Breast epithelium (tissue), 4 donors: Measurements from ENCODE around the gene LMO1. TPM values are rescaled to one million over a fixed set of nuclear protein-coding genes. Genes with fewer than 3 reads are reported as not detected.

Experiments
- DNase-seq, 2 donors: peaks; one replicate each; pipeline ENCODE4 v3.0.0-alpha.2; 2019; ENCODE audit warnings: low spot score in 2 of 2
- H3K27ac ChIP-seq, 2 donors: fragments of 200-600 bp; sonication (generic) in 1 of 2; one replicate each; pipeline ENCODE4 v1.5.1; 2016 to 2019; ENCODE audit warnings: mild to moderate bottlenecking in 1 of 2
- H3K27me3 ChIP-seq, 2 donors: fragments of 200-600 bp; sonication (generic) in 1 of 2; one replicate each; pipeline versions ENCODE4 v1.5.1 to v1.6.0; 2017 to 2019; ENCODE audit warnings: control low read depth in 1 of 2, mild to moderate bottlenecking in 1 of 2
- H3K36me3 ChIP-seq: fragments of 200-600 bp; one replicate; pipeline ENCODE4 v1.5.1; 2019
- H3K4me1 ChIP-seq, 2 donors: fragments of 200-600 bp; sonication (generic); one replicate each; pipeline ENCODE4 v1.5.1; 2016 to 2019; ENCODE audit warnings: control low read depth in 1 of 2
- H3K4me3 ChIP-seq, 3 donors: fragments of 200-600 bp; sonication (generic); 1 replicate in 2 of 3; 2 replicates in 1 of 3; pipeline ENCODE4 v1.5.1; 2016 to 2019; ENCODE audit warnings: mild to moderate bottlenecking in 3 of 3, moderate library complexity in 2 of 3
- H3K9me3 ChIP-seq, 2 donors: fragments of 200-600 bp; sonication (generic) in 1 of 2; one replicate each; pipeline ENCODE4 v1.5.1; 2016 to 2019; ENCODE audit warnings: control low read depth in 1 of 2
- POLR2A ChIP-seq: fragments of 450-650 bp; IDR thresholded peaks from one replicate; pipeline ENCODE4 v1.6.1; 2016; ENCODE audit warnings: antibody characterized with exemption, mild to moderate bottlenecking, moderate library complexity
- POLR2AphosphoS5 ChIP-seq, 3 donors: sonication (generic); formaldehyde crosslinking; IDR thresholded peaks; one replicate each; pipeline ENCODE4 v1.6.1; 2017; ENCODE audit warnings: antibody characterized with exemption in 3 of 3
- intact Hi-C: fragments of 100-400 bp; cut with DNase I; formaldehyde crosslinking; loops from one replicate; pipeline ENCODE4 v1.15.1; 2023; ENCODE audit warnings: low total_unique reads
- total RNA-seq, 3 donors: library from RNA; depleted of rRNA; stranded (reverse); fragments of >200 nt; gene quantifications; one replicate each; pipeline ENCODE4 v1.1.0, GENCODE V29; 2016
- TF ChIP-seq, protein P1 (sequence below), 3 donors: fragments of 450-650 bp; IDR thresholded peaks; one replicate each; pipeline ENCODE4 v1.5.1; 2016 to 2017; ENCODE audit warnings: antibody characterized with exemption in 3 of 3, mild to moderate bottlenecking in 3 of 3, moderate library complexity in 3 of 3

LMO1 gene
- total RNA-seq, 3 donors from 2014 or later, result not detected

DNA sequence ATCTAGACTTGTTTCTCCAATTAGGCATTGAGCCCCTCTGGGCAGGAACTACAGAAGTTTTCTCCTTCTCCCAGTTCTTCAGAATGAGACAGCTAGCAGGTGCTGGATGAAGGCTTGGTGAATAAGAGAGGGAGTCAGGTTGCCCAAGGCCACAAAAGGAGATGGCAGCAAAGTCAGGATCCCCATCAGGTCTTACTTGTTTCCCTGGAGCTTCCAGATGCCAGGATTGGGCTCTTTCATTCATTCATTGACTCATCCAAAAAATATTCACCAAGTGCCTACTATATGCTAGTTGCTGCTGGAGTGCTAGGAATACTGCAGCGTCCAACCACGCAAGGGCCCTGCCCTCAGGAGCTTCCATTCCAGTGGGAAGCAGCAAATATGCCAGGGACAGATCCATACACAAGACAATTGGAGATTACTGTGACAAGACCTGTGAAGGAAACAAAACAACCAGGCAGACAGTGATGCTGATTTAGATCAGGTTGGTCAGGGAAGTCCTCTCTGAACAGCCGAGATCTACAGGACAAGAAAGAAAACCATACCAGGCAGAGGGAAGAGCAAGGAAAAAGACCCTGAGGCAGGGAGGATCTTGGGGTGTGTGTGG lies 24.6 kb upstream of the LMO1 start:
- no peak for TF ChIP-seq POLR2AphosphoS5 (IDR thresholded peaks at IDR 0.05)
- TF ChIP-seq POLR2A, result no peak
- TF ChIP-seq, protein P1, sequence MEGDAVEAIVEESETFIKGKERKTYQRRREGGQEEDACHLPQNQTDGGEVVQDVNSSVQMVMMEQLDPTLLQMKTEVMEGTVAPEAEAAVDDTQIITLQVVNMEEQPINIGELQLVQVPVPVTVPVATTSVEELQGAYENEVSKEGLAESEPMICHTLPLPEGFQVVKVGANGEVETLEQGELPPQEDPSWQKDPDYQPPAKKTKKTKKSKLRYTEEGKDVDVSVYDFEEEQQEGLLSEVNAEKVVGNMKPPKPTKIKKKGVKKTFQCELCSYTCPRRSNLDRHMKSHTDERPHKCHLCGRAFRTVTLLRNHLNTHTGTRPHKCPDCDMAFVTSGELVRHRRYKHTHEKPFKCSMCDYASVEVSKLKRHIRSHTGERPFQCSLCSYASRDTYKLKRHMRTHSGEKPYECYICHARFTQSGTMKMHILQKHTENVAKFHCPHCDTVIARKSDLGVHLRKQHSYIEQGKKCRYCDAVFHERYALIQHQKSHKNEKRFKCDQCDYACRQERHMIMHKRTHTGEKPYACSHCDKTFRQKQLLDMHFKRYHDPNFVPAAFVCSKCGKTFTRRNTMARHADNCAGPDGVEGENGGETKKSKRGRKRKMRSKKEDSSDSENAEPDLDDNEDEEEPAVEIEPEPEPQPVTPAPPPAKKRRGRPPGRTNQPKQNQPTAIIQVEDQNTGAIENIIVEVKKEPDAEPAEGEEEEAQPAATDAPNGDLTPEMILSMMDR (IDR thresholded peaks at IDR 0.05), result no peak
- no peaks in the 10 kb centered on the region for H3K36me3 ChIP-seq
- H3K9me3 ChIP-seq, result no peaks in the 10 kb centered on the region
- no peaks in the 10 kb centered on the region for H3K27me3 ChIP-seq
- H3K4me1 ChIP-seq, result no peaks in the 10 kb centered on the region
- H3K27ac ChIP-seq, result no peak overlapping the region
- H3K4me3 ChIP-seq, result no peak overlapping the region
- DNase-seq, result no peak
- intact Hi-C loops, result no loop called here

DNA sequence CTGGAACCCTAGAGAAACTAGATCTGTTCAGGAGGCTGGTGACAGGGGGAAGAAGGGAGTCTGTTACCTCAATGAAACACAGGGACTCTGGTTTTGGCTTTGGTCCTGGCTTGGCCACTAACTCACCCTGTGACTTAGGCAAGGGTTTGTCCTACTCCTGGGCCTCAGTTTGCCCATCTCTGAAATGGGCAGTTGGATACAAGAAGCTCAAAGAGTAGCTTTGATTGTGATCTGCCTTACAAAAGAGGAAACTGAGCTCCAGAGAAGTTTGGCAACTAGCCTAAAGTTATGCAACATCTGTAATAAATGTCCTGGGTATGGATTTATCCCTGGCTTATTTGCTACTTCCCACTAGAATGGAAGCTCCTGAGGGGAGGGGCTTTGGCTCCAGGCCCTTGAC lies 24.0 kb upstream of the LMO1 start:
- no peaks in the 10 kb centered on the region for H3K27me3 ChIP-seq
- no peaks in the 10 kb centered on the region for H3K4me1 ChIP-seq
- TF ChIP-seq, protein P1 (IDR thresholded peaks at IDR 0.05), result no peak
- no peak for TF ChIP-seq POLR2AphosphoS5 (IDR thresholded peaks at IDR 0.05)
- H3K36me3 ChIP-seq, result no peaks in the 10 kb centered on the region
- DNase-seq, result no peak
- no peaks in the 10 kb centered on the region for H3K9me3 ChIP-seq
- no peak overlapping the region for H3K4me3 ChIP-seq
- no peak overlapping the region for H3K27ac ChIP-seq
- intact Hi-C loops, result no loop called here

DNA sequence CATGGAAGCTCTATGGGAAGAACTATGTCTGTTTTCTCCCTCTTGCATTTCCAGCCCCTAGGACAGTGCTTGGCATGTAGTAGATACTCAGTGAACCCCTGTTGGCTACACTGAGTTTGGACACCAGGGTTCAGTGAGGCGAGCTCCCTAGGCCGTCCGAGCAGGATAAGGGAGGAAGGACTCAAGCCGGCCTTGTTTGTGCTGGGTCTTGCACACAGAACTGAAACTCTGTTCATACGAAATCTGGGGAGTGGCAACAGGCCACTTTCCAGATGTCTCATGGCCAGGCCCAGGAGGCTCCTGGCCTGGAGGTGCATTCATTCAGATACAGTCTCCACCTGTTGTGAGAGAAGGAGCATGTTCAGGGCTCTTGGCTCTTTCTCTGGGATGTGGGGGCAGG lies 23.6 kb upstream of the LMO1 start:
- intact Hi-C loops, result no loop called here
- no peak for DNase-seq

DNA sequence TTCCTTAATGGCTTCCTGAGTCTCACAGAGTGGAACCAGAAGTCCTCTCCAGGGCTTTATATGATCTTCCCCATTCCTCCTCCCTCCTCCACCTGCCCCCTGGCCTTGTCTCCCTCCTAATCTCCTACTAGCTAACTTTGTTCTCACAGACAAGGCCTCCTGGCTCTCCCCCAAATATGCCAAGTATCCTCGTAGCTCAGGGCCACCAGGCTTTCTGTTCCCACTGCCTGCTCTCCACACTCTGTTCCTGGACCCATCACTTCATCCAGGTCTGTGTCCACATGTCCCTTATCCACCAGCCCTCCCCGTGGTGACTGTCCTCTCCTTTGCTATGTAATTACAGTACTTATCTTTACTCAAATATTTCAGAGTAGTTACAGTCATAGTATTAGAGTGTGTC lies 23.2 kb upstream of the LMO1 start:
- DNase-seq, result no peak
- Histone ChIP-seq H3K36me3 (no peaks in the 10 kb centered on the region), H3K9me3 (no peaks in the 10 kb centered on the region), H3K27me3 (no peaks in the 10 kb centered on the region), H3K27ac (no peak overlapping the region), H3K4me3 (no peak overlapping the region), H3K4me1 (no peaks in the 10 kb centered on the region)
- no peak for TF ChIP-seq POLR2A
- TF ChIP-seq, protein P1 (IDR thresholded peaks at IDR 0.05), result no peak
- no peak for TF ChIP-seq POLR2AphosphoS5 (IDR thresholded peaks at IDR 0.05)
- intact Hi-C loops, result no loop called here

More for the DNA sequence above, 23.6 kb upstream of the LMO1 start:
- H3K36me3 ChIP-seq, result no peaks in the 10 kb centered on the region
- H3K4me1 ChIP-seq, result no peaks in the 10 kb centered on the region
- H3K9me3 ChIP-seq, result no peaks in the 10 kb centered on the region
- H3K27ac ChIP-seq, result no peak overlapping the region
- no peak for TF ChIP-seq POLR2A
- H3K27me3 ChIP-seq, result no peaks in the 10 kb centered on the region
- H3K4me3 ChIP-seq, result no peak overlapping the region

DNA sequence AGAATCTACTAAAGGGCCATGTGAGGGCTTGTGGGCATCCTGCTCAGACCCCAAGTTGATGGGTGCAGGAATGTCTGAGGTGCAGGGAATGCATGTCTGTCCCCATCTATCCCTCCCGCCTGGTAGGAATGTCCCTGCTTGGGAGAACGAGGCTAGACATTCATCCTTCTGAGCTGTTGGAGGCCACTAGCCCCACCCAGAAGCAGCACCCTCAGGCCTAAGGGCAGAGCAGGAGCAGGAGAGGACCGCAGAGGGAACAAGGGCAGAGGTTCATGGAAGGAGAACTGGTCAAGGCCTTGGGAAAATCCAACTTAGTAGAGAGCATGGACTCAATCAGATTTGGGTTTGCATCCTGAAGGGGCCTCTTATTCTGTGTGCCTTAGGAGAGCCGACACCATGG lies 22.1 kb upstream of the LMO1 start:
- Histone ChIP-seq H3K27me3 (no peaks in the 10 kb centered on the region), H3K4me3 (no peak overlapping the region), H3K36me3 (no peaks in the 10 kb centered on the region), H3K9me3 (no peaks in the 10 kb centered on the region), H3K4me1 (no peaks in the 10 kb centered on the region), H3K27ac (no peak overlapping the region)
- DNase-seq, result peak in 1 of 2 donors; percentile 10
- TF ChIP-seq POLR2A (no peak), POLR2AphosphoS5 (IDR thresholded peaks at IDR 0.05) (no peak)
- TF ChIP-seq, protein P1 (IDR thresholded peaks at IDR 0.05), result no peak
- intact Hi-C loops, result no loop called here

DNA sequence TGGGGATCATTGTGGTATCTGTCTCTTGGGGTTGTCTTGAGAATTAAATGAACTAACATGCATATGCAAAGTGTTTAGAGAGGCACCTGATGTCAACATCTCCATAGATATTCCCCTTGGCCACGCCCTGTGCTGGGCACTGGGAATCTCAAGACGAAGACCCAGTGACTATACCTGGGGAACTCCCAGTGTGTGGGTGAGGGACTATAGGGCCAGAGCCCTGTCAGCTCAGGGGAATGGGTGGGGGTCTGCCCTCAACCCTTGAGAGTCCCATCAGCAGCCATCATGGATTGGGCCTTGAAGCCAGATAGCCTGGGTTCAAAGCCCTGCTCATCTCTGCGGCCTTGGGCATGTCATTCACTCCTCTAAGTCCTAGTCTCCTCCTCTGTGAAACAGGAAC lies 21.6 kb upstream of the LMO1 start:
- H3K27ac ChIP-seq, result no peak overlapping the region
- no peaks in the 10 kb centered on the region for H3K27me3 ChIP-seq
- DNase-seq, result no peak
- no peaks in the 10 kb centered on the region for H3K36me3 ChIP-seq
- TF ChIP-seq POLR2A (no peak), POLR2AphosphoS5 (IDR thresholded peaks at IDR 0.05) (no peak)
- TF ChIP-seq, protein P1 (IDR thresholded peaks at IDR 0.05), result no peak
- intact Hi-C loops, result no loop called here
- H3K4me3 ChIP-seq, result no peak overlapping the region
- H3K9me3 ChIP-seq, result no peaks in the 10 kb centered on the region
- H3K4me1 ChIP-seq, result no peaks in the 10 kb centered on the region
